HepG2 (cell line): Measurements from ENCODE around the gene RABEP2. TPM values are rescaled to one million over a fixed set of nuclear protein-coding genes. Genes with fewer than 3 reads are reported as not detected.

ENCODE experiments used
- AKAP8 ChIP-seq: sonication (generic); formaldehyde crosslinking; IDR thresholded peaks from 2 replicates; pipeline ENCODE4 v1.5.1; 2020; ENCODE audit warnings: mild to moderate bottlenecking, missing genetic modification reagents
- ATF1 ChIP-seq: IDR thresholded peaks from 2 replicates; pipeline ENCODE4 v1.6.1; 2016; ENCODE audit warnings: mild to moderate bottlenecking, control low read depth
- CBX1 ChIP-seq: IDR thresholded peaks from one replicate; pipeline ENCODE4 v1.6.1; 2016; ENCODE audit warnings: antibody characterized with exemption, low read depth
- CEBPB ChIP-seq: IDR thresholded peaks from 2 replicates; pipeline ENCODE4 v1.6.1; 2011; ENCODE audit warnings: low read depth, low read length, improper control_type of control experiment, borderline replicate concordance
- ERF ChIP-seq: IDR thresholded peaks from 2 replicates; pipeline ENCODE4 v1.6.1; 2018; ENCODE audit warnings: missing biosample characterization, missing genetic modification reagents
- HMG20A ChIP-seq: IDR thresholded peaks from 2 replicates; pipeline ENCODE4 v1.6.1; 2016; ENCODE audit warnings: borderline replicate concordance
- KAT2B ChIP-seq: fragments of 150-350 bp; IDR thresholded peaks from 2 replicates; pipeline ENCODE4 v1.6.1; 2014; ENCODE audit warnings: low read depth, low read length, borderline replicate concordance
- PITX1 ChIP-seq: sonication (generic); formaldehyde crosslinking; IDR thresholded peaks from 2 replicates; pipeline ENCODE4 v1.5.1; 2020; ENCODE audit warnings: mild to moderate bottlenecking, missing genetic modification reagents
- PRPF4 ChIP-seq: fragments of 200-400 bp; formaldehyde crosslinking; IDR thresholded peaks from 2 replicates; pipeline ENCODE4 v1.6.1; 2016; ENCODE audit warnings: low read length, low read depth; ENCODE audit not compliant: poor library complexity, severe bottlenecking
- RBAK ChIP-seq: sonication (generic); formaldehyde crosslinking; IDR thresholded peaks from 2 replicates; pipeline ENCODE4 v1.5.1; 2020; ENCODE audit warnings: mild to moderate bottlenecking, missing genetic modification reagents
- RORA ChIP-seq: sonication (generic); formaldehyde crosslinking; IDR thresholded peaks from 2 replicates; pipeline ENCODE4 v1.5.0; 2020; ENCODE audit warnings: mild to moderate bottlenecking, missing genetic modification reagents, moderate library complexity
- SOX6 ChIP-seq, 2 experiments: fragments of 450-650 bp in 1 of 2; sonication (generic) in 1 of 2; formaldehyde crosslinking in 1 of 2; IDR thresholded peaks; 2 replicates each; pipeline versions ENCODE4 v1.4.0 to v1.6.1; 2017 to 2020; ENCODE audit warnings: antibody characterized with exemption in 1 of 2, mild to moderate bottlenecking in 1 of 2, missing genetic modification reagents in 1 of 2
- SP4 ChIP-seq: sonication (generic); formaldehyde crosslinking; IDR thresholded peaks from 2 replicates; pipeline ENCODE4 v1.8.1; 2023; ENCODE audit warnings: mild to moderate bottlenecking, missing genetic modification reagents
- XRCC5 ChIP-seq: fragments of 200-400 bp; formaldehyde crosslinking; optimal IDR thresholded peaks from 2 replicates; pipeline ENCODE3; 2017; ENCODE audit warnings: mild to moderate bottlenecking, low read length
- ZMAT3 ChIP-seq: sonication (generic); formaldehyde crosslinking; conservative IDR thresholded peaks from 2 replicates; pipeline ENCODE4 v1.7.0; 2021; ENCODE audit warnings: missing genetic modification reagents
- ZNF264 ChIP-seq: sonication (generic); formaldehyde crosslinking; IDR thresholded peaks from 2 replicates; pipeline ENCODE4 v1.4.0; 2020; ENCODE audit warnings: missing genetic modification reagents
- ZNF335 ChIP-seq: sonication (generic); formaldehyde crosslinking; IDR thresholded peaks from 2 replicates; pipeline ENCODE4 v1.4.0; 2020; ENCODE audit warnings: missing genetic modification reagents
- ZNF510 ChIP-seq: sonication (generic); formaldehyde crosslinking; IDR thresholded peaks from 2 replicates; pipeline ENCODE4 v1.4.0; 2020; ENCODE audit warnings: low read depth, mild to moderate bottlenecking, missing genetic modification reagents
- ZSCAN25 ChIP-seq: sonication (generic); formaldehyde crosslinking; IDR thresholded peaks from 2 replicates; pipeline ENCODE4 v1.8.0; 2022; ENCODE audit warnings: mild to moderate bottlenecking, missing genetic modification reagents
- polyA plus RNA-seq, 8 experiments: library from polyadenylated mRNA; depleted of rRNA in 3 of 8; stranded (reverse) in 7 of 8; unstranded in 1 of 8; fragments of >200 nt; fragmentation: Illumina TruSeq in 4 of 8; extraction: Trizol in 4 of 8; gene quantifications; 2 replicates each; pipeline versions ENCODE4 v1.2.1 to v1.2.3, GENCODE V29; 2011 to 2016; ENCODE audit warnings: low read depth in 4 of 8, missing spikeins in 1 of 8, mixed read lengths in 1 of 8; ENCODE audit not compliant: insufficient read depth in 1 of 8
- total RNA-seq, 5 experiments: library from RNA; depleted of rRNA; stranded (reverse); fragments of >200 nt; fragmentation: Illumina TruSeq; extraction: Trizol; gene quantifications; 2 replicates each; pipeline ENCODE4 v1.2.3, GENCODE V29; 2016; ENCODE audit warnings: low read depth in 1 of 5
- TF ChIP-seq, protein P1 (sequence below): fragments of 450-650 bp; IDR thresholded peaks from 2 replicates; pipeline ENCODE4 v1.6.1; 2017
- TF ChIP-seq, protein P2 (sequence below): sonication (generic); formaldehyde crosslinking; IDR thresholded peaks from 2 replicates; pipeline ENCODE4 v1.4.0; 2020; ENCODE audit warnings: missing genetic modification reagents
- TF ChIP-seq, protein P3 (sequence below): sonication (generic); formaldehyde crosslinking; IDR thresholded peaks from 2 replicates; pipeline ENCODE4 v1.4.0; 2020; ENCODE audit warnings: missing genetic modification reagents
- TF ChIP-seq, protein P4 (sequence below): sonication (generic); formaldehyde crosslinking; IDR thresholded peaks from 2 replicates; pipeline ENCODE4 v1.8.0; 2022; ENCODE audit warnings: missing genetic modification reagents, mild to moderate bottlenecking, borderline replicate concordance

The RABEP2 gene
- total and polyA plus RNA-seq, 2 of the 13 experiments (the other 11 are each of a cell fraction or from before 2014, with no cell fraction given): 10.8 to 18.4 TPM

DNA sequence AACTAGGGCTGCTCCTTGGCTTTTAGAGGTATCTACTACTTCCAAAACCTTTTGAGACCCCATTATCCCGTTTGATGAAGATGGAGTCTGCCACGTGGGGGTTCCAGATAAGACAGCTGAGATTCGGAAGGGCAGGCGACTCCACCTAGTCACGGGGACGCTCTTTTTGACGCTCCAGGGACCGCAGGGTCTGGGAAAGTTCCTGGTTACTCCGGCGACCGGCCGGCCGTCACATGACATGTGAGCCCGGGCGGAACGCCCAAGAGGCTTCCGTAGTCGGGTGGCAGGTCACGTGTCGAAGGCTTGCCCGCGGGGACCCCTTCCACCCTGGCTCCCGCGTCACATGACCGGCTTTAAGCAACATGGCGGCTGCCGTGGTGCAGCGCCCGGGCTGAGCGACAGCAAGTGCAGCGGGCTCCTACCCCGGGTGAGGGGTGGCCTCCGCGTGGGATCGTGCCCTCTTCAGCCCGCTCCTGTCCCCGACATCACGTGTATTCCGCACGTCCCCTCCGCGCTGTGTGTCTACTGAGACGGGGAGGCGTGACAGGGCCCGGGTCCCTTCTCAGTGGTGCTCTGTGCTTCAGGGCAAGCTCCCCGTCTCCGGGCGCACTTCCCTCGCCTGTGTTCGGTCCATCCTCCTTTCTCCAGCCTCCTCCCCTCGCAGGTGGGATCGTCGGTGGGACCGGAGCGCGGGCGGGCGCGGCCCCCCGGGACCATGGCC, 49.6 kb upstream of the RABEP2 start, which contains the start of gene SPNS1 (continued):
- TF ChIP-seq SOX6 (IDR thresholded peaks at IDR 0.05): no peak
- peak; percentile 74 for TF ChIP-seq SOX6 (CRISPR knock-in tag; IDR thresholded peaks at IDR 0.05)
- peak; percentile 84 for TF ChIP-seq CBX1
- TF ChIP-seq ZNF264 (CRISPR knock-in tag): peak; percentile 95
- peak; percentile 90 for TF ChIP-seq ZNF510 (CRISPR knock-in tag)
- peak; percentile 82 for TF ChIP-seq ZNF335 (CRISPR knock-in tag)
- TF ChIP-seq, protein P1, sequence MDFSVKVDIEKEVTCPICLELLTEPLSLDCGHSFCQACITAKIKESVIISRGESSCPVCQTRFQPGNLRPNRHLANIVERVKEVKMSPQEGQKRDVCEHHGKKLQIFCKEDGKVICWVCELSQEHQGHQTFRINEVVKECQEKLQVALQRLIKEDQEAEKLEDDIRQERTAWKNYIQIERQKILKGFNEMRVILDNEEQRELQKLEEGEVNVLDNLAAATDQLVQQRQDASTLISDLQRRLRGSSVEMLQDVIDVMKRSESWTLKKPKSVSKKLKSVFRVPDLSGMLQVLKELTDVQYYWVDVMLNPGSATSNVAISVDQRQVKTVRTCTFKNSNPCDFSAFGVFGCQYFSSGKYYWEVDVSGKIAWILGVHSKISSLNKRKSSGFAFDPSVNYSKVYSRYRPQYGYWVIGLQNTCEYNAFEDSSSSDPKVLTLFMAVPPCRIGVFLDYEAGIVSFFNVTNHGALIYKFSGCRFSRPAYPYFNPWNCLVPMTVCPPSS: no peak
- peak; percentile 72 for TF ChIP-seq ZMAT3 (CRISPR knock-in tag)
- no peak for TF ChIP-seq KAT2B
- peak; percentile 77 for TF ChIP-seq XRCC5
- TF ChIP-seq ATF1: peak; percentile 48; the same call in 1 of the 2 replicates
- TF ChIP-seq PRPF4: no peak
- 0 out of 2 replicates have a peak, but pooled peaks have one; percentile 60 for TF ChIP-seq PITX1 (CRISPR knock-in tag)
- TF ChIP-seq HMG20A (CRISPR knock-in tag): no peak
- no peak for TF ChIP-seq CEBPB
- peak; percentile 70 for TF ChIP-seq ZSCAN25 (CRISPR knock-in tag)
- no peak for TF ChIP-seq RORA
- TF ChIP-seq RBAK: no peak
- TF ChIP-seq, protein P2, sequence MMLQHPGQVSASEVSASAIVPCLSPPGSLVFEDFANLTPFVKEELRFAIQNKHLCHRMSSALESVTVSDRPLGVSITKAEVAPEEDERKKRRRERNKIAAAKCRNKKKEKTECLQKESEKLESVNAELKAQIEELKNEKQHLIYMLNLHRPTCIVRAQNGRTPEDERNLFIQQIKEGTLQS: no peak
- peak; percentile 95 for TF ChIP-seq ERF (CRISPR knock-in tag)
- TF ChIP-seq SP4 (CRISPR knock-in tag): peak; percentile 89
- TF ChIP-seq, protein P3, sequence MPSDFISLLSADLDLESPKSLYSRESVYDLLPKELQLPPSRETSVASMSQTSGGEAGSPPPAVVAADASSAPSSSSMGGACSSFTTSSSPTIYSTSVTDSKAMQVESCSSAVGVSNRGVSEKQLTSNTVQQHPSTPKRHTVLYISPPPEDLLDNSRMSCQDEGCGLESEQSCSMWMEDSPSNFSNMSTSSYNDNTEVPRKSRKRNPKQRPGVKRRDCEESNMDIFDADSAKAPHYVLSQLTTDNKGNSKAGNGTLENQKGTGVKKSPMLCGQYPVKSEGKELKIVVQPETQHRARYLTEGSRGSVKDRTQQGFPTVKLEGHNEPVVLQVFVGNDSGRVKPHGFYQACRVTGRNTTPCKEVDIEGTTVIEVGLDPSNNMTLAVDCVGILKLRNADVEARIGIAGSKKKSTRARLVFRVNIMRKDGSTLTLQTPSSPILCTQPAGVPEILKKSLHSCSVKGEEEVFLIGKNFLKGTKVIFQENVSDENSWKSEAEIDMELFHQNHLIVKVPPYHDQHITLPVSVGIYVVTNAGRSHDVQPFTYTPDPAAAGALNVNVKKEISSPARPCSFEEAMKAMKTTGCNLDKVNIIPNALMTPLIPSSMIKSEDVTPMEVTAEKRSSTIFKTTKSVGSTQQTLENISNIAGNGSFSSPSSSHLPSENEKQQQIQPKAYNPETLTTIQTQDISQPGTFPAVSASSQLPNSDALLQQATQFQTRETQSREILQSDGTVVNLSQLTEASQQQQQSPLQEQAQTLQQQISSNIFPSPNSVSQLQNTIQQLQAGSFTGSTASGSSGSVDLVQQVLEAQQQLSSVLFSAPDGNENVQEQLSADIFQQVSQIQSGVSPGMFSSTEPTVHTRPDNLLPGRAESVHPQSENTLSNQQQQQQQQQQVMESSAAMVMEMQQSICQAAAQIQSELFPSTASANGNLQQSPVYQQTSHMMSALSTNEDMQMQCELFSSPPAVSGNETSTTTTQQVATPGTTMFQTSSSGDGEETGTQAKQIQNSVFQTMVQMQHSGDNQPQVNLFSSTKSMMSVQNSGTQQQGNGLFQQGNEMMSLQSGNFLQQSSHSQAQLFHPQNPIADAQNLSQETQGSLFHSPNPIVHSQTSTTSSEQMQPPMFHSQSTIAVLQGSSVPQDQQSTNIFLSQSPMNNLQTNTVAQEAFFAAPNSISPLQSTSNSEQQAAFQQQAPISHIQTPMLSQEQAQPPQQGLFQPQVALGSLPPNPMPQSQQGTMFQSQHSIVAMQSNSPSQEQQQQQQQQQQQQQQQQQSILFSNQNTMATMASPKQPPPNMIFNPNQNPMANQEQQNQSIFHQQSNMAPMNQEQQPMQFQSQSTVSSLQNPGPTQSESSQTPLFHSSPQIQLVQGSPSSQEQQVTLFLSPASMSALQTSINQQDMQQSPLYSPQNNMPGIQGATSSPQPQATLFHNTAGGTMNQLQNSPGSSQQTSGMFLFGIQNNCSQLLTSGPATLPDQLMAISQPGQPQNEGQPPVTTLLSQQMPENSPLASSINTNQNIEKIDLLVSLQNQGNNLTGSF: no peak; the same call in 1 of the 2 replicates
- TF ChIP-seq, protein P4, sequence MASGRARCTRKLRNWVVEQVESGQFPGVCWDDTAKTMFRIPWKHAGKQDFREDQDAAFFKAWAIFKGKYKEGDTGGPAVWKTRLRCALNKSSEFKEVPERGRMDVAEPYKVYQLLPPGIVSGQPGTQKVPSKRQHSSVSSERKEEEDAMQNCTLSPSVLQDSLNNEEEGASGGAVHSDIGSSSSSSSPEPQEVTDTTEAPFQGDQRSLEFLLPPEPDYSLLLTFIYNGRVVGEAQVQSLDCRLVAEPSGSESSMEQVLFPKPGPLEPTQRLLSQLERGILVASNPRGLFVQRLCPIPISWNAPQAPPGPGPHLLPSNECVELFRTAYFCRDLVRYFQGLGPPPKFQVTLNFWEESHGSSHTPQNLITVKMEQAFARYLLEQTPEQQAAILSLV (CRISPR knock-in tag): peak; percentile 98
- peak; percentile 89 for TF ChIP-seq AKAP8 (CRISPR knock-in tag)
